SU-DHL-6 (cell line): Measurements from ENCODE around the gene MEMO1.
"Not testable (repeated sequence)": the region's sequence is repeated elsewhere in the genome, so short reads cannot be mapped to it uniquely, and the experiment has no call there.

Experiments
- CTCF ChIP-seq: fragments of 200-600 bp; sonication (generic); IDR thresholded peaks from one replicate; pipeline ENCODE4 v1.5.1; 2017; ENCODE audit warnings: antibody characterized with exemption, mild to moderate bottlenecking, low read length, moderate library complexity; ENCODE audit not compliant: insufficient read depth, poor library complexity, severe bottlenecking
- EZH2phosphoT487 ChIP-seq: fragments of 200-600 bp; sonication (generic), shearing (Covaris generic); conservative IDR thresholded peaks from 2 replicates; pipeline ENCODE4 v1.6.1; 2018; ENCODE audit warnings: mild to moderate bottlenecking, antibody characterized with exemption, low read length, moderate library complexity, mixed read lengths

DNA sequence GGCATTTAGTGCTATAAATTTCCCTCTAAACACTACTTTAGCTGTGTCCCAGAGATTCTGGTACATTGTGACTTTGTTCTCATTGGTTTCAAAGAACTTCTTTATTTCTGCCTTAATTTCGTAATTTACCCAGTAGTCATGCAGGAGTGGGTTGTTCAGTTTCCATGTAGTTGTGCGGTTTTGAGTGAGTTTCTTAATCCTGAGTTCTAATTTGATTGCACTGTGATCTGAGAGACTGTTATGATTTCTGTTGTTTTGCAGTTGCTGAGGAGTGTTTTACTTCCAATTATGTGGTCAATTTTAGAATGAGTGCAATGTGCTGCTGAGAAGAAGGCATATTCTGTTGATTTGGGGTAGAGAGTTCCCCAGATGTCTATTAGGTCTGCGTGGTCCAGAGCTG, 112.5 kb downstream of the MEMO1 start:
- TF ChIP-seq CTCF, EZH2phosphoT487: not testable (repeated sequence)
